Stomach (tissue), 9 donors: Measurements from ENCODE around the gene CCNF. TPM values are rescaled to one million over a fixed set of nuclear protein-coding genes. Genes with fewer than 3 reads are reported as not detected.

Source experiments
- DNase-seq, 2 donors: peaks; one replicate each; pipeline versions ENCODE4 v3.0.0 to v3.0.0-alpha.2; 2013 to 2019
- H3K27ac ChIP-seq, 5 donors: fragments of 200-600 bp in 4 of 5; sonication (generic) in 4 of 5; one replicate each; pipeline ENCODE4 v1.5.1; 2013 to 2019; ENCODE audit warnings: mild to moderate bottlenecking in 1 of 5, moderate library complexity in 1 of 5
- H3K27me3 ChIP-seq, 3 donors: fragments of 200-600 bp; sonication (generic); one replicate each; pipeline ENCODE4 v1.5.1; 2017 to 2019; ENCODE audit warnings: mixed run types in 1 of 3
- H3K36me3 ChIP-seq, 4 donors: fragments of 200-600 bp; sonication (generic); 1 replicate in 3 of 4; 2 replicates in 1 of 4; pipeline ENCODE4 v1.5.1; 2016 to 2019
- H3K4me1 ChIP-seq, 4 donors: fragments of 200-600 bp; sonication (generic); one replicate each; pipeline ENCODE4 v1.5.1; 2016 to 2019
- H3K4me3 ChIP-seq, 4 donors: fragments of 200-600 bp; sonication (generic) in 3 of 4; one replicate each; pipeline ENCODE4 v1.5.1; 2016 to 2019; ENCODE audit warnings: mild to moderate bottlenecking in 1 of 4
- H3K9me3 ChIP-seq, 4 donors: fragments of 200-600 bp; sonication (generic); one replicate each; pipeline ENCODE4 v1.5.1; 2016 to 2019
- EP300 ChIP-seq: sonication (generic); formaldehyde crosslinking; IDR thresholded peaks from one replicate; pipeline ENCODE4 v1.6.1; 2017; ENCODE audit warnings: antibody characterized with exemption
- POLR2A ChIP-seq, 4 donors: fragments of 450-650 bp; IDR thresholded peaks; one replicate each; pipeline ENCODE4 v1.6.1; 2016; ENCODE audit warnings: antibody characterized with exemption in 4 of 4, control low read depth in 2 of 4, mild to moderate bottlenecking in 1 of 4, moderate library complexity in 1 of 4
- POLR2AphosphoS5 ChIP-seq, 3 donors: sonication (generic); formaldehyde crosslinking; IDR thresholded peaks; one replicate each; pipeline ENCODE4 v1.6.1; 2016; ENCODE audit warnings: antibody characterized with exemption in 3 of 3
- WGBS, 5 donors: extraction: QIAGEN DNeasy Blood & Tissue Kit in 3 of 5; methylation state at CpG; one replicate each; pipeline versions ENCODE4 v1.1.5 to v1.1.7; 2013 to 2018; 5-methylcytosine and 5-hydroxymethylcytosine counted together
- intact Hi-C: fragments of 100-400 bp; cut with DNase I; formaldehyde crosslinking; loops from one replicate; pipeline ENCODE4 v1.15.1; 2023; ENCODE audit warnings: low total_unique reads
- polyA plus RNA-seq, 3 donors: library from polyadenylated mRNA; stranded (reverse); fragments of 200-250 nt; gene quantifications; one replicate each; pipeline ENCODE4 v1.2.3, GENCODE V29; 2013
- total RNA-seq, 5 donors: library from RNA; depleted of rRNA; stranded (reverse); fragments of >200 nt; gene quantifications; one replicate each; pipeline versions ENCODE4 v1.1.0 to v1.2.3, GENCODE V29; 2014 to 2016
- TF ChIP-seq, protein P1 (sequence below), 7 experiments: fragments of 450-650 bp in 4 of 7; fragments of 200-600 bp in 3 of 7; sonication (generic) in 3 of 7; IDR thresholded peaks; one replicate each; pipeline ENCODE4 v1.5.1; 2016 to 2019; ENCODE audit warnings: antibody characterized with exemption in 7 of 7, control low read depth in 2 of 7, mild to moderate bottlenecking in 1 of 7
- donor health status: healthy with polysubstance abuse.
- donor health status: Bipolar disorder and iron deficiency.
- donor health status: healthy.

The CCNF gene
- total and polyA plus RNA-seq, 8 donors: 0.46 to 7.8 (median 2.9) TPM

DNA sequence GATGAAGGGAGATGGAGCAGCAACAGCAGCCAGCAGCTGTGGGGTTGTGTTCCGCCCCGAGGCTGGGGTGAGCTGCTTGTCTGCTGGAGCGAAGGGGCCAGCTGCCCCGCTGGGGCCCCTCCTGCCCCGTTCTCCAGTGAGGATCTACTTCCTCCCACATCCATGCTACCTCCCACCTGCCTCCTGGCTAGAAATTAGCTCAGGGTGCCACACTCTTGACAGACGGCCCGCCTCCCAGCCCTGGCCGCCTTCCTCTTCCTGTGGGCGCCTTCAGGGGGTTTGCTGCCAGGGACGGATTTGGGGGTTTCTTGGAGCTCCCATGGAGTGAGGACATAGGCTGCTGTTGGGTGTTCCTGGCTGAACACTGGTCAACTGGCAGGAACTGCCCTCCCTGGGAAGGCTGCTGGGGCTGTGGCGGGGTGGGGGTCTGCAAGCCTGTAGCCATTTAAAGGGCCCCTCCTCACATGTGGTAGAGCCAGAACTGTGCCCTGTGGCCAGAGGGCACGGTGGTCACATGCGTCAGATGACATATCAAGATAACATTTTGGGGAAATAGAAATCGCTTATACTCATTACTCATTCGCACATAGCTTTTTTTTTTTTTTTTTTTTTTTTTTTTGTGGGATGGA, 58.8 kb downstream of the CCNF start:
- H3K36me3 ChIP-seq: peaks cover 0 to 25% (median 10%) of the 10 kb centered on the region in 4 donors
- WGBS, 5 donors: 77 to 87% (median 83%) methylated on average over 15 of the region's 15 CpGs
- H3K9me3 ChIP-seq: no peaks in the 10 kb centered on the region
- no peak overlapping the region for H3K27ac ChIP-seq
- DNase-seq: no peak
- H3K4me3 ChIP-seq: no peak overlapping the region
- intact Hi-C loops: no loop called here
- TF ChIP-seq, protein P1, sequence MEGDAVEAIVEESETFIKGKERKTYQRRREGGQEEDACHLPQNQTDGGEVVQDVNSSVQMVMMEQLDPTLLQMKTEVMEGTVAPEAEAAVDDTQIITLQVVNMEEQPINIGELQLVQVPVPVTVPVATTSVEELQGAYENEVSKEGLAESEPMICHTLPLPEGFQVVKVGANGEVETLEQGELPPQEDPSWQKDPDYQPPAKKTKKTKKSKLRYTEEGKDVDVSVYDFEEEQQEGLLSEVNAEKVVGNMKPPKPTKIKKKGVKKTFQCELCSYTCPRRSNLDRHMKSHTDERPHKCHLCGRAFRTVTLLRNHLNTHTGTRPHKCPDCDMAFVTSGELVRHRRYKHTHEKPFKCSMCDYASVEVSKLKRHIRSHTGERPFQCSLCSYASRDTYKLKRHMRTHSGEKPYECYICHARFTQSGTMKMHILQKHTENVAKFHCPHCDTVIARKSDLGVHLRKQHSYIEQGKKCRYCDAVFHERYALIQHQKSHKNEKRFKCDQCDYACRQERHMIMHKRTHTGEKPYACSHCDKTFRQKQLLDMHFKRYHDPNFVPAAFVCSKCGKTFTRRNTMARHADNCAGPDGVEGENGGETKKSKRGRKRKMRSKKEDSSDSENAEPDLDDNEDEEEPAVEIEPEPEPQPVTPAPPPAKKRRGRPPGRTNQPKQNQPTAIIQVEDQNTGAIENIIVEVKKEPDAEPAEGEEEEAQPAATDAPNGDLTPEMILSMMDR (IDR thresholded peaks at IDR 0.05): no peak
- no peak for TF ChIP-seq POLR2A (IDR thresholded peaks at IDR 0.05)
- no peak for TF ChIP-seq EP300
- no peak for TF ChIP-seq POLR2AphosphoS5 (IDR thresholded peaks at IDR 0.05)
- peaks cover 17 to 35% (median 24%) of the 10 kb centered on the region in 4 donors for H3K4me1 ChIP-seq
- no peaks in the 10 kb centered on the region for H3K27me3 ChIP-seq

DNA sequence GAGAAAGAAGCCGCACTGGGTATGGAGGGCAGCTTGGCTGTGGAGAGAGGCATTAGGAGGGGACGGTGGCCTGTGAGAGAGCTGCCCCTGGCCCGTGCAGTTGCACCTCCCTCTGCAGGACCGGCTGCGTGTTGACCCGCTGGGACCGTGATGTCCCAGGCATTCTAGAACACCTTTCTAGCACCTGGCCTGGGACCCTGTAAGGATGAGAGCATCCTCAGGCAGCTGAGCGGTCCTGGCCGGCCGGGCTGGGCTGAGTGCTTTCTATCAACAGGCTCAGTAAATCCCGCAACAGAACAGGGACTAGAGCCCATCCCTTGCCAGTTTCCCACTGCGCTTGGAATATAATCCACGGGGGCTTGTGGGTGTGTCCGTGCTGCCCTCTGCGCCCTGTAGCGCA, 60.3 kb downstream of the CCNF start:
- Histone ChIP-seq H3K36me3 (peaks cover 0 to 25% (median 14%) of the 10 kb centered on the region in 4 donors), H3K27me3 (no peaks in the 10 kb centered on the region), H3K4me1 (peaks cover 7 to 23% (median 15%) of the 10 kb centered on the region in 4 donors), H3K4me3 (no peak overlapping the region), H3K9me3 (no peaks in the 10 kb centered on the region), H3K27ac (no peak overlapping the region)
- TF ChIP-seq POLR2A (IDR thresholded peaks at IDR 0.05): no peak
- TF ChIP-seq EP300: no peak
- DNase-seq: no peak
- intact Hi-C loops: no loop called here
- WGBS, 5 donors: 90 to 96% (median 94%) methylated on average over 16 of the region's 16 CpGs

DNA sequence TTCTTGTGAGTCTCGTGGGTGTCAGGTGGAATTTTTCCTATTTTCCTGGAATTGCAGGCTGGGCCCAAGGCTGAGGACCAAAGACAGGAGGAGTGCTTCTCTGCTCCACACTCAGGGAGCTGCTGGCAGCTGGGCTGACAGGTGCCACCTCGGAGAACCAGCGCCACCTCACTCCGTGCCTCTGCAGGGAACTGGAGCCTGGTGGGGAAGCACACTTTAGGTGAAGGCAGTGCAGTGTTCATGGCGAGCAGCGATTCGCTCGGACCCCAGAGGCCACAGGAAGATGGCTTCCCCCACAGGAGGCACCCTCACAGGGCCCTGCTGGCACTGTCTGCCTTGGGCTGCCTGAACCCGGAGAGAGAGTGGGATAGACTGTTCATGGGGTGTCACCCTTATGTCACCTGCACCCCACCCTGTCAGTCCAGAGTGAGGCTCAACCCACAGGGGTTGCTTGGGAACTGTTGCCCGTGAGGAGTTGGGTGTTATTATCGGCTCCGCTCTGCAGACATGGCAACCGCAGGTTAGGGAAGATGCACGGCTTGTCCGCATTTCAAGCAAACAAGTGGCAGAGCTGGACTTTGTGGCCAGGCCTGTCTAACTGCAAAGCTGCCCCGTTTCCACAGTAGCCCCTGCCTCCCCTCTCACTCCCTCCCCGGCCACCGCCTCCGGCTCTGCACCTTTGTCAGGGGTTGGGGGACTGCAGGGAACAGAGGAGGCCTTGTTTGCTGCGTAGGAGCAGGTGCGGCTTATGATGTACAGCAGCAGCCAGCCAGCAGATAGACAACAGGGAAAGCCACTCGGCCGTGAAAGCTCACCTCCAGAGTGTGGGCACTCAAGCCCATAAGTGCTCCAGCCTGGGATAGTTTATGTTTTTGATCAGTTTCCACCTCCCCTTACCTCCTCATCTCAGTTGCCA, 61.2 kb downstream of the CCNF start:
- H3K4me3 ChIP-seq: no peak overlapping the region
- no peaks in the 10 kb centered on the region for H3K9me3 ChIP-seq
- H3K4me1 ChIP-seq: peaks cover 7 to 23% (median 13%) of the 10 kb centered on the region in 4 donors
- WGBS, 5 donors: 89 to 92% (median 90%) methylated on average over 18 to 23 of the region's 23 CpGs
- TF ChIP-seq, protein P1 (IDR thresholded peaks at IDR 0.05): no peak
- TF ChIP-seq EP300: no peak
- no peak for TF ChIP-seq POLR2A (IDR thresholded peaks at IDR 0.05)
- no peak for TF ChIP-seq POLR2AphosphoS5 (IDR thresholded peaks at IDR 0.05)
- no peak overlapping the region for H3K27ac ChIP-seq
- peak in 1 of 2 donors; percentile 42 for DNase-seq
- H3K27me3 ChIP-seq: no peaks in the 10 kb centered on the region
- peaks cover 0 to 24% (median 14%) of the 10 kb centered on the region in 4 donors for H3K36me3 ChIP-seq
- intact Hi-C loops: loop anchor here (10.0 kb wide), 1 partner anchor 296 kb away; the partner anchor contains the start of gene CASKIN1

DNA sequence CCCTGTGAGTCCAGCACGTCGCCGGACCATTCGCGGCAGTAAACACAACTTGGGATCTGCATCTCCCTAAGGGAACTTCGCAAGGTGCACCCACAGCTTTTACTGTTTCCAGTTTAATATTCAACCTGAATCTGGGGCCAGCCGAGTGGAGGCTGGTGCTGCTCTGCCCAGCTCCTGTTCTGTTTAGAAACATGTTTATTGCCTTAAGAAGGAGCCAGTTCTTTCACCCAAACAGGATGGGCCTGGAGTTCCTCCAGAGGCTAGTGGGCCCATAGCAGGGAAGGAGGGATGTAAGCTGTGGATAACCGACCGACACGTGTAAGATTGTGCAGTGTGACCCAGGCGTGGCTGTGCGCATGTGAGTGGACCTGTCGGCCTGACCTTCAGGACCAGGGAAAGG, 63.0 kb downstream of the CCNF start:
- intact Hi-C loops: loop anchor here (10.0 kb wide), 1 partner anchor 297 kb away; the partner anchor contains the start of gene CASKIN1
- no peak for DNase-seq
- no peaks in the 10 kb centered on the region for H3K9me3 ChIP-seq
- H3K36me3 ChIP-seq: peaks cover 0 to 37% (median 25%) of the 10 kb centered on the region in 4 donors
- TF ChIP-seq EP300 (no peak), POLR2A (IDR thresholded peaks at IDR 0.05) (no peak)
- H3K4me1 ChIP-seq: peaks cover 3 to 10% (median 7%) of the 10 kb centered on the region in 4 donors
- no peaks in the 10 kb centered on the region for H3K27me3 ChIP-seq
- WGBS, 5 donors: 84 to 94% (median 90%) methylated on average over 13 of the region's 13 CpGs
- no peak overlapping the region for H3K4me3 ChIP-seq
- H3K27ac ChIP-seq: no peak overlapping the region

DNA sequence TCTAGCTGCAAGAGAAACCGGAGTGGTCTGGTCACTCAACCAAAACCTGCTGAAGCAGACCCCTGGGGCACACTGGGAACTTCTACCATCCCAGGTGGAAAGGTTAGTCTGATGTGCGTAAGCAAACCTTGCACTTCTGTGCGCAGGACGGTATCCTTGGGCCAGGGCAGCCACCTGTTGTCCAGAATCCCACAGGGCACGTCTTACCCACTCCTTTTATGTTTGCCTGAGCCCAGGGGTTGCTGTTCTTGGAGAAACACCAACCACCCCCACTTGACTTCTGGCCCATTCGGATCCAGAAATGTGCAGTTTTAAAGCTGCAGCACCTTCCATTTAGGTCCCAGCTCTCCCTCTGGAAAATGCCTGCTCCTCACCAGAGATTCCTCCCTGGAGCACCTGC, 64.4 kb downstream of the CCNF start:
- H3K4me1 ChIP-seq: peaks cover 3 to 15% (median 12%) of the 10 kb centered on the region in 4 donors
- no peaks in the 10 kb centered on the region for H3K9me3 ChIP-seq
- no peak overlapping the region for H3K4me3 ChIP-seq
- intact Hi-C loops: loop anchor here (10.0 kb wide), 1 partner anchor 299 kb away; the partner anchor contains the start of gene CASKIN1
- no peak overlapping the region for H3K27ac ChIP-seq
- H3K27me3 ChIP-seq: no peaks in the 10 kb centered on the region
- 73 to 92% (median 88%) methylated on average over 6 of the region's 6 CpGs for WGBS, 5 donors
- DNase-seq: no peak
- TF ChIP-seq EP300 (no peak), POLR2AphosphoS5 (IDR thresholded peaks at IDR 0.05) (no peak), POLR2A (IDR thresholded peaks at IDR 0.05) (no peak)
- TF ChIP-seq, protein P1 (IDR thresholded peaks at IDR 0.05): no peak
- peaks cover 0 to 51% (median 38%) of the 10 kb centered on the region in 4 donors for H3K36me3 ChIP-seq
